HepG2 (cell line): ENCODE data around the gene ARHGEF16. TPM values are rescaled to one million over a fixed set of nuclear protein-coding genes. Genes with fewer than 3 reads are reported as not detected.

Experiments used
- AHDC1 ChIP-seq: sonication (generic); formaldehyde crosslinking; IDR thresholded peaks from 2 replicates; pipeline ENCODE4 v1.5.1; 2020; ENCODE audit warnings: mild to moderate bottlenecking, missing genetic modification reagents, borderline replicate concordance
- ATF7-NPFF ChIP-seq: sonication (generic); formaldehyde crosslinking; IDR thresholded peaks from 2 replicates; pipeline ENCODE4 v1.8.1; 2023; ENCODE audit warnings: mild to moderate bottlenecking, low read depth, missing genetic modification reagents, moderate library complexity
- CCDC6 ChIP-seq: sonication (generic); formaldehyde crosslinking; IDR thresholded peaks from 2 replicates; pipeline ENCODE4 v1.8.1; 2022; ENCODE audit warnings: mild to moderate bottlenecking, missing genetic modification reagents, moderate library complexity
- KDM1A ChIP-seq: IDR thresholded peaks from 2 replicates; pipeline ENCODE4 v1.6.1; 2016; ENCODE audit warnings: missing compliant biosample characterization
- KDM6A ChIP-seq: IDR thresholded peaks from 2 replicates; pipeline ENCODE4 v1.6.1; 2016; ENCODE audit warnings: low read depth
- MBNL3 ChIP-seq: fragments of 250-450 bp; sonication (Bioruptor Pico); conservative IDR thresholded peaks from 2 replicates; pipeline ENCODE4 v1.8.0; 2022; ENCODE audit warnings: mild to moderate bottlenecking, inconsistent platforms
- MXD3 ChIP-seq: IDR thresholded peaks from 2 replicates; pipeline ENCODE4 v1.6.1; 2016; ENCODE audit warnings: mild to moderate bottlenecking, missing biosample characterization, missing genetic modification reagents
- MYNN ChIP-seq: sonication (generic); formaldehyde crosslinking; IDR thresholded peaks from 2 replicates; pipeline ENCODE4 v1.4.0; 2020; ENCODE audit warnings: mild to moderate bottlenecking, low read depth, missing genetic modification reagents
- PHF20 ChIP-seq: sonication (generic); formaldehyde crosslinking; IDR thresholded peaks from 2 replicates; pipeline ENCODE4 v1.5.0; 2020; ENCODE audit warnings: mild to moderate bottlenecking, missing genetic modification reagents
- RERE ChIP-seq: IDR thresholded peaks from 2 replicates; pipeline ENCODE4 v1.6.1; 2016; ENCODE audit warnings: low read depth, missing genetic modification reagents, missing compliant biosample characterization
- TRAFD1 ChIP-seq: sonication (generic); formaldehyde crosslinking; IDR thresholded peaks from 2 replicates; pipeline ENCODE4 v1.5.1; 2020; ENCODE audit warnings: missing genetic modification reagents, mild to moderate bottlenecking, borderline replicate concordance
- ZFP90 ChIP-seq: sonication (generic); formaldehyde crosslinking; IDR thresholded peaks from 2 replicates; pipeline ENCODE4 v1.8.0; 2022; ENCODE audit warnings: missing genetic modification reagents, mild to moderate bottlenecking, inconsistent platforms, borderline replicate concordance
- ZNF101 ChIP-seq: sonication (generic); formaldehyde crosslinking; IDR thresholded peaks from 2 replicates; pipeline ENCODE4 v1.4.0; 2020; ENCODE audit warnings: mild to moderate bottlenecking, low read depth, missing genetic modification reagents, borderline replicate concordance
- ZNF251 ChIP-seq: sonication (generic); formaldehyde crosslinking; IDR thresholded peaks from 2 replicates; pipeline ENCODE4 v1.9.0; 2021; ENCODE audit warnings: mild to moderate bottlenecking, missing genetic modification reagents
- ZNF3 ChIP-seq: IDR thresholded peaks from 2 replicates; pipeline ENCODE4 v1.7.0; 2017; ENCODE audit warnings: inconsistent platforms
- polyA plus RNA-seq, 8 experiments: library from polyadenylated mRNA; depleted of rRNA in 3 of 8; stranded (reverse) in 7 of 8; unstranded in 1 of 8; fragments of >200 nt; fragmentation: Illumina TruSeq in 4 of 8; extraction: Trizol in 4 of 8; gene quantifications; 2 replicates each; pipeline versions ENCODE4 v1.2.1 to v1.2.3, GENCODE V29; 2011 to 2016; ENCODE audit warnings: low read depth in 4 of 8, missing spikeins in 1 of 8, mixed read lengths in 1 of 8; ENCODE audit not compliant: insufficient read depth in 1 of 8
- total RNA-seq, 5 experiments: library from RNA; depleted of rRNA; stranded (reverse); fragments of >200 nt; fragmentation: Illumina TruSeq; extraction: Trizol; gene quantifications; 2 replicates each; pipeline ENCODE4 v1.2.3, GENCODE V29; 2016; ENCODE audit warnings: low read depth in 1 of 5

The ARHGEF16 gene
- total and polyA plus RNA-seq, 2 of the 13 experiments (the other 11 are each of a cell fraction or from before 2014, with no cell fraction given), result 20.3 to 39.9 TPM

GRCh38 chr1:3454811-3455618 lies 550 bp downstream of the ARHGEF16 start (continued):
- TF ChIP-seq KDM1A (no peak), ZNF3 (no peak), AHDC1 (CRISPR knock-in tag) (no peak), KDM6A (CRISPR knock-in tag) (peak; percentile 46; the same call in 1 of the 2 replicates), RERE (CRISPR knock-in tag) (no peak), ZNF101 (no peak), CCDC6 (no peak; the same call in 1 of the 2 replicates), TRAFD1 (CRISPR knock-in tag) (no peak), MXD3 (CRISPR knock-in tag) (no peak), MBNL3 (no peak), PHF20 (CRISPR knock-in tag) (no peak), ATF7-NPFF (CRISPR knock-in tag) (no peak), MYNN (CRISPR knock-in tag) (no peak), ZNF251 (CRISPR knock-in tag) (no peak), ZFP90 (CRISPR knock-in tag) (no peak)
